Uterus (tissue), 4 donors: ENCODE results near the gene CDKAL1. TPM values are rescaled to one million over a fixed set of nuclear protein-coding genes. Genes with fewer than 3 reads are reported as not detected.
"Not testable (repeated sequence)": the region's sequence is repeated elsewhere in the genome, so short reads cannot be mapped to it uniquely, and the experiment has no call there.

Source experiments
- DNase-seq, 2 donors: peaks; one replicate each; pipeline ENCODE4 v3.0.0-alpha.2; 2019 to 2020
- H3K27ac ChIP-seq, 2 donors: fragments of 200-600 bp; sonication (generic); 1 replicate in 1 of 2; 2 replicates in 1 of 2; pipeline ENCODE4 v1.5.1; 2016 to 2018
- H3K27me3 ChIP-seq, 2 donors: fragments of 200-600 bp; sonication (generic); one replicate each; pipeline ENCODE4 v1.5.1; 2018 to 2019; ENCODE audit warnings: control low read depth in 1 of 2
- H3K36me3 ChIP-seq, 2 donors: fragments of 200-600 bp; sonication (generic); one replicate each; pipeline ENCODE4 v1.5.1; 2019; ENCODE audit warnings: control low read depth in 1 of 2
- H3K4me1 ChIP-seq, 2 donors: fragments of 200-600 bp; sonication (generic); one replicate each; pipeline ENCODE4 v1.5.1; 2018 to 2019; ENCODE audit warnings: control low read depth in 1 of 2
- H3K4me3 ChIP-seq, 2 donors: fragments of 200-600 bp; sonication (generic); 1 replicate in 1 of 2; 2 replicates in 1 of 2; pipeline ENCODE4 v1.5.1; 2018 to 2019; ENCODE audit warnings: mild to moderate bottlenecking in 1 of 2
- H3K9me3 ChIP-seq, 2 donors: fragments of 200-600 bp; sonication (generic); one replicate each; pipeline ENCODE4 v1.5.1; 2019; ENCODE audit warnings: control low read depth in 1 of 2
- POLR2A ChIP-seq, 2 donors: fragments of 450-650 bp; IDR thresholded peaks; one replicate each; pipeline ENCODE4 v1.6.1; 2016; ENCODE audit warnings: antibody characterized with exemption in 2 of 2, mild to moderate bottlenecking in 1 of 2, moderate library complexity in 1 of 2
- intact Hi-C: fragments of 100-400 bp; cut with DNase I; formaldehyde crosslinking; loops from one replicate; pipeline ENCODE4 v1.15.1; 2023; ENCODE audit warnings: low total_unique reads
- total RNA-seq, 4 donors: library from RNA; depleted of rRNA in 3 of 4; stranded (reverse); fragments of >200 nt in 3 of 4; gene quantifications; one replicate each; pipeline versions ENCODE4 v1.1.0 to v1.2.4, GENCODE V29; 2014 to 2023
- TF ChIP-seq, protein P1 (sequence below), 4 experiments: fragments of 200-600 bp in 2 of 4; fragments of 450-650 bp in 2 of 4; sonication (generic) in 2 of 4; IDR thresholded peaks; one replicate each; pipeline ENCODE4 v1.5.1; 2016 to 2019; ENCODE audit warnings: antibody characterized with exemption in 4 of 4, mild to moderate bottlenecking in 2 of 4, moderate library complexity in 1 of 4
- donor health status: DM: yes; HTN: yes; CAD: no.

CDKAL1 gene
- total RNA-seq, 4 donors from 2014 or later: 5.0 to 51.7 (median 18.9) TPM

DNA sequence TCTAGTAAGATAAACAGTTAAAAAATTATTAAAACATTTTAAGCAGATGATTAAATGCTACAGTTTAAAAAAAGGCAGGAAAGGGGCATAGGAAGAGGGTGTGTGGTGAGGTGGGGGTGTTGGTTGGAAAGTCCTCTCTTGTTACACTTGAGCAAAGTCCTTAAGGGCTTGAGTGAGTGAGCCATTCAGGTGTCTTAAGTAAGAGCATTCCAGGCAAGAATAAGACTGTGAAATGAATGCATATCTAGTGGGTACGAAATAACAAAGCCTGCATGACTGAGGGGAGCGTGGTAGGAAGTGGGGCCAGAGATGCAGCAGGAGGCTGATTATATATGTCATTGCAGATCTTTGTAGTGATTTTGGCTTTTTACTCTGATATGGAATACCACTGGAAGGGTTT lies 5.1 kb downstream of the CDKAL1 start:
- no peak overlapping the region for H3K27ac ChIP-seq
- H3K36me3 ChIP-seq: no peaks in the 10 kb centered on the region
- no peaks in the 10 kb centered on the region for H3K27me3 ChIP-seq
- H3K9me3 ChIP-seq: no peaks in the 10 kb centered on the region
- H3K4me3 ChIP-seq: no peak overlapping the region
- TF ChIP-seq, protein P1, sequence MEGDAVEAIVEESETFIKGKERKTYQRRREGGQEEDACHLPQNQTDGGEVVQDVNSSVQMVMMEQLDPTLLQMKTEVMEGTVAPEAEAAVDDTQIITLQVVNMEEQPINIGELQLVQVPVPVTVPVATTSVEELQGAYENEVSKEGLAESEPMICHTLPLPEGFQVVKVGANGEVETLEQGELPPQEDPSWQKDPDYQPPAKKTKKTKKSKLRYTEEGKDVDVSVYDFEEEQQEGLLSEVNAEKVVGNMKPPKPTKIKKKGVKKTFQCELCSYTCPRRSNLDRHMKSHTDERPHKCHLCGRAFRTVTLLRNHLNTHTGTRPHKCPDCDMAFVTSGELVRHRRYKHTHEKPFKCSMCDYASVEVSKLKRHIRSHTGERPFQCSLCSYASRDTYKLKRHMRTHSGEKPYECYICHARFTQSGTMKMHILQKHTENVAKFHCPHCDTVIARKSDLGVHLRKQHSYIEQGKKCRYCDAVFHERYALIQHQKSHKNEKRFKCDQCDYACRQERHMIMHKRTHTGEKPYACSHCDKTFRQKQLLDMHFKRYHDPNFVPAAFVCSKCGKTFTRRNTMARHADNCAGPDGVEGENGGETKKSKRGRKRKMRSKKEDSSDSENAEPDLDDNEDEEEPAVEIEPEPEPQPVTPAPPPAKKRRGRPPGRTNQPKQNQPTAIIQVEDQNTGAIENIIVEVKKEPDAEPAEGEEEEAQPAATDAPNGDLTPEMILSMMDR (IDR thresholded peaks at IDR 0.05): no peak
- TF ChIP-seq POLR2A (IDR thresholded peaks at IDR 0.05): no peak
- no peak for DNase-seq
- H3K4me1 ChIP-seq: peaks cover 0 to 6% of the 10 kb centered on the region in 2 donors
- intact Hi-C loops: no loop called here

DNA sequence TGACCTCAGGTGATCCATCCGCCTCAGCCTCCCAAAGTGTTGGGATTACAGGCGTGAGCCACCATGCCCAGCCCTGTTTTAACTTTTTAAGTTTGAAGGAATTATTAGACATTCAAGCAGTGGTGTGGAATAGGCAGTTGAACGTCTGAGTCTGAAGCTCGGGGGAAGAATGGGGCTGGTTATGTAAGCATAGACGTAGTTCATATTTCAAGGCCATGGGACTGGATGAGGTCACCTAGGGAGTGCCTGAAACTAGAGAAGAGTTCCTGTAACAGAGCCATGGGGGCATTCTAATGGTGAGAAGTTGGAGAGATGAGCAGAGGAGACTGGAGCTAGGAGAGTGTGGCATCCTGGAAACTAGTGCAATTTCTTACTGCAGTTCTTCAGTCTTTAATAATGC lies 6.4 kb downstream of the CDKAL1 start:
- Histone ChIP-seq H3K36me3 (no peaks in the 10 kb centered on the region), H3K4me1 (peaks cover 0 to 6% of the 10 kb centered on the region in 2 donors), H3K9me3 (no peaks in the 10 kb centered on the region), H3K27ac (no peak overlapping the region), H3K4me3 (no peak overlapping the region), H3K27me3 (no peaks in the 10 kb centered on the region)
- DNase-seq: no peak
- TF ChIP-seq POLR2A (IDR thresholded peaks at IDR 0.05): no peak
- TF ChIP-seq, protein P1 (IDR thresholded peaks at IDR 0.05): no peak
- intact Hi-C loops: no loop called here

DNA sequence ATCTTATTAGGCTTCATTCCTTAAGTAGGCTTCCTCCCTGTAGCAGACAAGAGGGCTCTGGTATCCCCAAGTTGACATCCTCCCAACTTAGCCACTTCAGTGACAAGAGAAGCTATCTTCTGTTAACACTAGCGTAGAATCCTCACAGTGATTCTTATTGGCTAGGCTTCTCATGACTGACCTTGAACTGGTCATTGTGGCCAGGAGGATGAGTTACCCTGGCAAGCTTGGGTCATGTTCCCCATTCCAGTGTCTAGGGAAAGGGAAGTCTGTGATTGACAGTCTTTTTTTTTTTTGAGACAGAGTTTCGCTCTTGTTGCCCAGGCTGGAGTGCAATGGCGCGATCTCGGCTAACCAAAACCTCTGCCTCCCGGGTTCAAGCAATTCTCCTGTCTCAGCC lies 7.1 kb downstream of the CDKAL1 start:
- peaks cover 0 to 6% of the 10 kb centered on the region in 2 donors for H3K4me1 ChIP-seq
- no peak overlapping the region for H3K4me3 ChIP-seq
- H3K9me3 ChIP-seq: no peaks in the 10 kb centered on the region
- H3K27ac ChIP-seq: no peak overlapping the region
- TF ChIP-seq, protein P1 (IDR thresholded peaks at IDR 0.05): no peak
- no peak for TF ChIP-seq POLR2A (IDR thresholded peaks at IDR 0.05)
- no peaks in the 10 kb centered on the region for H3K27me3 ChIP-seq
- intact Hi-C loops: no loop called here
- no peak for DNase-seq
- no peaks in the 10 kb centered on the region for H3K36me3 ChIP-seq

GRCh38 chr6:20542927-20543602 lies 8.8 kb downstream of the CDKAL1 start:
- no peak for DNase-seq
- intact Hi-C loops: no loop called here
- Histone ChIP-seq H3K4me1 (peaks cover 0 to 6% of the 10 kb centered on the region in 2 donors), H3K4me3 (no peak overlapping the region), H3K9me3 (no peaks in the 10 kb centered on the region), H3K27me3 (no peaks in the 10 kb centered on the region), H3K27ac (no peak overlapping the region), H3K36me3 (no peaks in the 10 kb centered on the region)
- TF ChIP-seq, protein P1 (IDR thresholded peaks at IDR 0.05): no peak
- TF ChIP-seq POLR2A (IDR thresholded peaks at IDR 0.05): no peak

DNA sequence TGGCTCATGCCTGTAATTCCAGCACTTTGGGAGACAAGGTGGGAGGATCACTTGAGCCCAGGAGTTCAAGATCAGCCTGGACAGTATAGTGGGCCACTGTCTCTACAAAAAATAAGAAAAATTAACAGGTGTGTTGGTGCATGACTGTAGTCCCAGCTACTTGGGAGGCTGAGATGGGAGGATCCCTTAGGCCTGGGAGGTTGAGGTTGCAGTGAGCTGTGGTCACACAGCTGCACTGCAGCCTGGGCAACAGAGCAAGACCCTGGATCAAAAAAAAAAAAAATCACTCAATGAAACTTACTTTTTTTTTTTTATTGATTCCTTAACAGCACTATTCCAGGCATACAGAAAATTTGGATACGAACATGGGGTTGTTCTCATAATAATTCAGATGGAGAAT lies 14.0 kb downstream of the CDKAL1 start:
- Histone ChIP-seq H3K27me3 (no peaks in the 10 kb centered on the region), H3K9me3 (no peaks in the 10 kb centered on the region), H3K36me3 (no peaks in the 10 kb centered on the region), H3K4me3 (no peak overlapping the region), H3K4me1 (peaks cover 0 to under 1% of the 10 kb centered on the region in 2 donors), H3K27ac (no peak overlapping the region)
- intact Hi-C loops: no loop called here
- DNase-seq: no peak
- TF ChIP-seq POLR2A (IDR thresholded peaks at IDR 0.05): no peak
- TF ChIP-seq, protein P1 (IDR thresholded peaks at IDR 0.05): no peak

DNA sequence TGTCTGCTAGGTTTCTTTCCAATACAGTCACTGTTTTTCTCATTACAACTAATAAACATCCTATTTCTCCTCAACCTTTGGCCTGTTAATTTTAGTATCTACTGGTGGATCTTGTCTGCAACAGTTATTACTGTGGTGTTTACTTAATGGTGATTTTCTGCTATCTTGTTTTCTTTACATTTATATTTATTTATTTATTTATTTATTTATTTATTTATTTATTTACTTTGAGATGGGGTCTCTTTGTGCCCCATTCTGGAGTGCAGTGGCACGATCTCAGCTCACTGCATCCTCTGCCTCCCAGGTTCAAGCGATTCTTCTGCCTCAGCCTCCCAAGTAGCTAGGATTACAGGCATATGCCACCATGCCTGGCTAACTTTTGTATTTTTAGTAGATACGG lies 15.1 kb downstream of the CDKAL1 start:
- H3K36me3 ChIP-seq, H3K9me3 ChIP-seq, DNase-seq, H3K27ac ChIP-seq, H3K4me1 ChIP-seq, intact Hi-C loops, H3K27me3 ChIP-seq, H3K4me3 ChIP-seq: not testable (repeated sequence)
